ENCODE measurements around the gene SPAG17.

Gene SPAG17

DNA sequence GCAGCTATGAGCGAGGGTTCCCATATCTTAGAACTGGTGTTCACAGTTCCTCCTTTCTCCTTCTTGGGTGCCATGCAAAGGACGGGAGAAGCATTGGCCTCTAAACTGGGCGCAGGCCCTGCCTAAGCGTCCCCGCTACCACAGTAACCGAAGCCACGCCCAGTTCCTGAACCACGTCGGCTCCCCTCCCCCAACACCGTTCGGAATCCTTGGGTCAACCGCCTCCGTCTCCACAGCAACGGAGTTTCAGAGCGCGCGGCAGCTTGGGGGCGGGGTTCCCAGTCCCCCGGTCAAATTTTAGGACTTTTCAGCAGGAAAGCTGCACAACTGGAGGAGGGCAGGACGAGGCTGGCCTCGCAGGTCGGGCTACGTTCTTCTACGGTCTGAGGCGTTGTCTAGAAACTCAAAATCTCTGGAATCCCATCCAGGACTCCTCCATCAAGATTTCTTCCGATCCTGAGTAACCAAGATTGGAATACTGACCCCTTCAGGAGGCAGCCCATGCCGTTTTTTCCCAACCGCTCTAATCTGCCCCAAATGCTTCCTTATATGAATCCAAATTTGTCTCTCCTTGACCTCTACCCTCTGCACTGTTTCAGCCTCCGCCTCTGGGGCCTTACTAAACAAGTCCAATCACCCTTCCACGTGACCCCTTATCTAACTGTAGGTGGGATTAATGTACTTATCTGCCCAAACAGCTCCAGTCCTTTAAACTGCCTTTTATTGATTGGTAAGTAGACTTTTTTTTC lies at the start of gene SPAG17:
Gene SPAG17 (minus strand): TSS at position 145 of the 749 bp plus-strand sequence. CDS start 71 bp downstream, at position 74.
- in situ Hi-C loops (cut with HindIII; ENCODE audit: low sequenced_read_pairs): no loop called here
- H3K4me3 ChIP-seq (ENCODE audit: low read depth, low read length): peak within 1 kb of the TSS; percentile 47

DNA sequence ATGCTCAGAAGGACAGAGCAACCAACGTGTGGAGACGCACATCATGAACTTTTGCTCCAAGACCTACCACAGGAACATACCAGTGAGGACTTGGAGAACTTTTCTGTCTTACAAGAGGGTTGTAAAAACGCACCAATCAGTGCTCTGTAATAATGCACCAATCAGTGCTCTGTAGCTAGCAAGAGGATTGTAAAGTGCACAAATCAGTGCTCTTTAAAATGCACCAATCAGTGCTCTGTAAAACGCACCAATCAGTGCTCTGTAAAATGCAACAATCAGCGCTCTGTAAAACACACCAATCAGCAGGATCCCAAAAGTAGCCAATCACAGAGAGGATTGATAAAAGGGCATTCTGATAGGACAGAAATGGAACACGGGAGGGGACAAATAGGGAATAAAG lies 40.4 kb upstream of the SPAG17 start:
- H3K4me3 ChIP-seq (ENCODE audit: low read depth, low read length): no peak overlapping the region
- TF ChIP-seq, protein P1, sequence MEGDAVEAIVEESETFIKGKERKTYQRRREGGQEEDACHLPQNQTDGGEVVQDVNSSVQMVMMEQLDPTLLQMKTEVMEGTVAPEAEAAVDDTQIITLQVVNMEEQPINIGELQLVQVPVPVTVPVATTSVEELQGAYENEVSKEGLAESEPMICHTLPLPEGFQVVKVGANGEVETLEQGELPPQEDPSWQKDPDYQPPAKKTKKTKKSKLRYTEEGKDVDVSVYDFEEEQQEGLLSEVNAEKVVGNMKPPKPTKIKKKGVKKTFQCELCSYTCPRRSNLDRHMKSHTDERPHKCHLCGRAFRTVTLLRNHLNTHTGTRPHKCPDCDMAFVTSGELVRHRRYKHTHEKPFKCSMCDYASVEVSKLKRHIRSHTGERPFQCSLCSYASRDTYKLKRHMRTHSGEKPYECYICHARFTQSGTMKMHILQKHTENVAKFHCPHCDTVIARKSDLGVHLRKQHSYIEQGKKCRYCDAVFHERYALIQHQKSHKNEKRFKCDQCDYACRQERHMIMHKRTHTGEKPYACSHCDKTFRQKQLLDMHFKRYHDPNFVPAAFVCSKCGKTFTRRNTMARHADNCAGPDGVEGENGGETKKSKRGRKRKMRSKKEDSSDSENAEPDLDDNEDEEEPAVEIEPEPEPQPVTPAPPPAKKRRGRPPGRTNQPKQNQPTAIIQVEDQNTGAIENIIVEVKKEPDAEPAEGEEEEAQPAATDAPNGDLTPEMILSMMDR (IDR thresholded peaks at IDR 0.05; ENCODE audit: low read depth, low read length, missing control alignments): no peak
- in situ Hi-C loops (cut with HindIII; ENCODE audit: low sequenced_read_pairs): no loop called here
- DNase-seq (ENCODE audit: low read depth): no peak

More for the DNA sequence above, at the start of gene SPAG17:
- TF ChIP-seq, protein P1 (IDR thresholded peaks at IDR 0.05; ENCODE audit: low read depth, low read length, missing control alignments): peak; percentile 62
- DNase-seq (ENCODE audit: low read depth): peak; percentile 4

DNA sequence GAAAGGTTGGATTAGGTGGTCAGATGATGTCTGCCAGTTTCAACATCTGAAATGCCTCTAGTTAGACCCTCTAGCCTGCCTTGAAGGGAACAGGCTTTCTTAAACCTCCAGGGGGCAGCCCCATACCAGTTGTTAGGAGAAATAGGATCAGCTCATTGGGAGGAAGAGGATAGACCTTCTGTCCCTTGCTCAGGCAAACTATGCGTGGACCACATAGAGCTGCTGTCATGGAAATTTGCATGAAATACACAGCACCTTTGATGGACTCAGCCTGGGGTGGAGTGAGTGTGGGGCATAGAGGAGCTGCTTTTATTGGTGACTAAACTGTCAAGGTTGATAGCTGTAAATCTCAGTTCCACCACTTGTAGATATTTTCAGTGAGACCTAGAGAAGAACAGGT lies 38.4 kb upstream of the SPAG17 start:
- no peak for DNase-seq (ENCODE audit: low read depth)
- in situ Hi-C loops (cut with HindIII; ENCODE audit: low sequenced_read_pairs): no loop called here
- no peak overlapping the region for H3K4me3 ChIP-seq (ENCODE audit: low read depth, low read length)
- TF ChIP-seq, protein P1 (IDR thresholded peaks at IDR 0.05; ENCODE audit: low read depth, low read length, missing control alignments): peak; percentile 25

DNA sequence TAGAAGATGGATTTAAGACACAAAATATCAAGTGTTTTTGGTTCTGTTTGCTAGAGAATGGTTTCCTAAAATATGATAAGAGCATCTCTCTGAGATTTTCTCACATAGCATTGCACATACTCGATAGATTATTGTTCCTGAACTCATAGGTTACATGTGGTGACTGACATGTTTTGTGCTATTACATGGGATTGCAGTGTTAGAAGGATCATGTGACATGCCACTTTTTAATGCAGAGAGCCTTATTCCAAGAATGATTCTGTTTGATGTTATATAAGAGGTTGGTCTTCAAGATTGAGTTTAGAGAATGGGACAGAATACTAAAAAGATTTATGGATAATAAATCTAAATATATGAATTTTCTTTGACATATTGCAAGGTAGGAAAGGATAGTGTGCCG lies 34.4 kb upstream of the SPAG17 start:
- no peak for DNase-seq (ENCODE audit: low read depth)
- TF ChIP-seq, protein P1 (IDR thresholded peaks at IDR 0.05; ENCODE audit: low read depth, low read length, missing control alignments): no peak
- H3K4me3 ChIP-seq (ENCODE audit: low read depth, low read length): no peak overlapping the region
- in situ Hi-C loops (cut with HindIII; ENCODE audit: low sequenced_read_pairs): no loop called here

DNA sequence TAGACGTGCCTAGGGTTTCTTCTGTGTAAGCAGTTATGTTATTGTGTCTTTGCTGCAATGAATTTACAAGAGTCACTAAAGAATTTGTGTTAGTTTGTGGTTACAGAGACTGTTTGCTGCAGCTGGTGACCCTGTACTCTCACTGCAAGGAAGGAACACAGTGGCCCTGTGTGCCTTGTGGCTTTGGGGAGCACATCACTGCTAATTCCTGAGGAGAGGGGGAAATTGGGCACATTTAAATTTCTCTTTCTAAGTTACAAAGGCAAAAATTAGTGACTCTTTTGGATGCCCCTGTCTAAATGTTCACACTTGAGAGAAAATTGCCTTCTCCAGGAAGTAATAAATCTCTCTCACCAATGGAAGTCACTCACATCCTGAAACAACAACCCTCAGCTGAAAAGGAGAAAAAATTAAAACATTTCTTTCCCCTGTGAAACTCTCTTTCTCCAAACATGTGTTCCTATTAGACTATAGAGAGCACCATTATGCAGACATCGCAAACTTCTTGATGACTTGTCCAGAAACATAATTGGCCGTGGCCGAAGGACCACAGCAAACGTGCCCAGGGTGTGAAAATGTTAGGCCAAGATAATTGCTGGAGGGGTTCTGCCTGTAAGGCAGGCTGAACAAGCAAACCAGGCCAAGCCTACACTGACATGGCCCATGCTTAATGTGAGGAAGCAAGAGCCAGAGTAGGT lies 32.3 kb upstream of the SPAG17 start:
- in situ Hi-C loops (cut with HindIII; ENCODE audit: low sequenced_read_pairs): no loop called here
- TF ChIP-seq, protein P1 (IDR thresholded peaks at IDR 0.05; ENCODE audit: low read depth, low read length, missing control alignments): no peak
- H3K4me3 ChIP-seq (ENCODE audit: low read depth, low read length): no peak overlapping the region
- DNase-seq (ENCODE audit: low read depth): no peak

DNA sequence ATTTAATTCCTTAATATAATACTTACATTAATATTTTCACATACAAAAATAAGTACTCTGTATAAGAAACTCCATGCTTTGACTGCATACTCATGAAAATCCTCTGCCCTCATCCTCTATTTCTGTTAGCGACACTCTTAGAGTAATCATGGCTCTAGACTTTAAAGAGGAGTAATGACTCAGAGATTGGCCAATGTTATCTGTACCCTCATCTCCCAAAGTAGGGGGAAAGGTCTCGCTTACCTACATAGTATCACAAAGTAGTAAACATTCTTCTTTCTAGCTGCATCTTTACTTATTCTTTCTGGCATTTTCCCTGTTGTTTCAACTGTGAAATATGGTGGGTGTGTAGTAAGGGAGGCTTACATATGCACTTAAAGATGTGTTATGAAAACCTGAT lies 29.8 kb upstream of the SPAG17 start:
- DNase-seq (ENCODE audit: low read depth): no peak
- TF ChIP-seq, protein P1 (IDR thresholded peaks at IDR 0.05; ENCODE audit: low read depth, low read length, missing control alignments): no peak
- in situ Hi-C loops (cut with HindIII; ENCODE audit: low sequenced_read_pairs): no loop called here
- no peak overlapping the region for H3K4me3 ChIP-seq (ENCODE audit: low read depth, low read length)
